Measurements from ENCODE around the gene KRTAP10-3. TPM values are rescaled to one million over a fixed set of nuclear protein-coding genes. Genes with fewer than 3 reads are reported as not detected.
"Not testable (repeated sequence)": the region's sequence is repeated elsewhere in the genome, so short reads cannot be mapped to it uniquely, and the experiment has no call there.

The KRTAP10-3 gene
- total RNA-seq, 6 donors from 2014 or later: not detected

DNA sequence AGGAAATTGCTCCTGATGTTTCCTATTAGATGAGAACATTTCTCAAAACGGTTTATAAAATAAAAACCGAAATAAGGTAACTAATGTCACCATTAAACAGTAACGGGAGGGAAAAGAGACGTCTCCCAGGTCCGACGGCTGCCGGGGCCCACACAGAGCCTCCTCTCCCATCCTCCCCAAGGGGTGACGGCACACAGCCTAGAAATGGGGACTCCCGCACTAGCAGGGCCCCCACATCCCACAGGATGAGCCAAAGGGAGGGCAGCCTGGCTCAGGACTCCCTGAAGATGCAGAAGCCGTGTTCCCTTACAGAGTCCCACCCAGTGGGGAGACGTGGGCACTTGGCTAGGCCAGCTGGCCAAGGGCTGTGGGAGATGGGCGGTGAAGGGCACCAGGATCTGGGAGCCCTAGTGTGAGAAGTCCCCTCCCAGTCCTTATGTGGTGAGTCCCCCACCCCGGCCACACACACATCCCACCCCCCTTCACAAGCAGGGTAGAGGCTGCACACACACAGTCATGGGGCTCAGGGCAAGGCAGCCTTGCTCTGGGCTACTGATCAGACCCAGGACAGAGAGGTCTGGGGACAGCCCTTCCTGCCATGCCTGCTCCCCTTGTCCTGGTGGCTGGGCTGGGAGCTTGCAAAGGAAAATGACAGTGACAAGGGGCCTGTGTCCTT, 3.3 kb downstream of the KRTAP10-3 start:
- DNase-seq (peak in 1 of 2 donors; percentile 49), ATAC-seq (ENCODE audit: low FRiP score in 2 of 2) (no peak)
- Histone ChIP-seq H3K27ac (no peak overlapping the region), H3K9me3 (no peaks in the 10 kb centered on the region), H3K4me3 (no peak overlapping the region), H3K27me3 (no peaks in the 10 kb centered on the region), H3K4me1 (no peaks in the 10 kb centered on the region), H3K36me3 (no peaks in the 10 kb centered on the region)
- TF ChIP-seq POLR2AphosphoS5 (IDR thresholded peaks at IDR 0.05) (no peak), EP300 (IDR thresholded peaks at IDR 0.05) (no peak), POLR2A (IDR thresholded peaks at IDR 0.05) (no peak)
- TF ChIP-seq, protein P1, sequence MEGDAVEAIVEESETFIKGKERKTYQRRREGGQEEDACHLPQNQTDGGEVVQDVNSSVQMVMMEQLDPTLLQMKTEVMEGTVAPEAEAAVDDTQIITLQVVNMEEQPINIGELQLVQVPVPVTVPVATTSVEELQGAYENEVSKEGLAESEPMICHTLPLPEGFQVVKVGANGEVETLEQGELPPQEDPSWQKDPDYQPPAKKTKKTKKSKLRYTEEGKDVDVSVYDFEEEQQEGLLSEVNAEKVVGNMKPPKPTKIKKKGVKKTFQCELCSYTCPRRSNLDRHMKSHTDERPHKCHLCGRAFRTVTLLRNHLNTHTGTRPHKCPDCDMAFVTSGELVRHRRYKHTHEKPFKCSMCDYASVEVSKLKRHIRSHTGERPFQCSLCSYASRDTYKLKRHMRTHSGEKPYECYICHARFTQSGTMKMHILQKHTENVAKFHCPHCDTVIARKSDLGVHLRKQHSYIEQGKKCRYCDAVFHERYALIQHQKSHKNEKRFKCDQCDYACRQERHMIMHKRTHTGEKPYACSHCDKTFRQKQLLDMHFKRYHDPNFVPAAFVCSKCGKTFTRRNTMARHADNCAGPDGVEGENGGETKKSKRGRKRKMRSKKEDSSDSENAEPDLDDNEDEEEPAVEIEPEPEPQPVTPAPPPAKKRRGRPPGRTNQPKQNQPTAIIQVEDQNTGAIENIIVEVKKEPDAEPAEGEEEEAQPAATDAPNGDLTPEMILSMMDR (IDR thresholded peaks at IDR 0.05): no peak
- 81 to 82% methylated on average over 13 of the region's 13 CpGs for WGBS, 2 donors

DNA sequence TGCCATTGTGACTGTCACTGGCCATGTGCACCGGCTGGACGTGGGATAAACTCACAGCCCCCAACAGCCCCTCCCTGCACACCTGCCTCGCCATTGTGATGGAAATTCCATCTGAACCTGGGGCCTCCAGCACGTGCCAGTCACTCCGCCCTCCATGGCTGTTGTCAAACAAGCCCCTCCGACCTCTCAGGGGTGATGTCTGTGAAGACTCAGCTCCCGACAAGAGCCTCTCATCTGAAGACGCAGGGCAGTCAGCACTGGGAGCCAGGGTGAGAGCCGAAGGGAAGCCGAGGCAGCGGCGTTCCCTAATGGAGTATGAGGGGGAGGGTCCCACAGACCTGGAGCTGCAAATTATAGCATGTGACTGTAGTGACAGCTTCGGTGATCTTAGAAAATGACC, 5.9 kb downstream of the KRTAP10-3 start:
- TF ChIP-seq POLR2A (IDR thresholded peaks at IDR 0.05): no peak
- TF ChIP-seq, protein P1 (IDR thresholded peaks at IDR 0.05): no peak
- TF ChIP-seq EP300 (IDR thresholded peaks at IDR 0.05): no peak
- no peak for TF ChIP-seq POLR2AphosphoS5 (IDR thresholded peaks at IDR 0.05)
- DNase-seq: no peak
- 83 to 86% methylated on average over 13 of the region's 13 CpGs for WGBS, 2 donors
- no peaks in the 10 kb centered on the region for H3K36me3 ChIP-seq
- H3K4me1 ChIP-seq: peaks cover 0 to 5% (median 2%) of the 10 kb centered on the region in 4 donors
- ATAC-seq (ENCODE audit: low FRiP score in 2 of 2): no peak
- no peaks in the 10 kb centered on the region for H3K27me3 ChIP-seq
- H3K27ac ChIP-seq: no peak overlapping the region
- H3K9me3 ChIP-seq: no peaks in the 10 kb centered on the region
- no peak overlapping the region for H3K4me3 ChIP-seq

DNA sequence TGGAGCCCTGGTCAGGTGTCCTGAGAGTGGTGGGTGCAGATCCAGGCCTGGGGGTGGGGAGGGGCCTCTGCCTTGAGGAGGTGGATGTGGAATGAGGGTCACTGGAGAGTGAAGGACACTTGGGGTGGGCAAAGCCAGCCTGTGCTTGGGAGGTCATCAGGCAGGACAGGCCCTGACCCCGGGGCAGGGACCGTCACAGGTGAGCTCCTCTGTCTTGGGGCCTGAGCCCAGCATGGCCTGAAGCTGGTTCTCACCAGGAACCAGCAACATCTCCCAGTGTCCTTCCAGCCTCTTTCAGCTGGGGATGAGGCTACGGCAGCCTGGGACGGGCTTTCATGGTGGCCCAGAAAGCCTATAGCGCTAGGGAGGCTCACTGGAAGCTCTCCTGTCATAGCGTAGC, 6.5 kb downstream of the KRTAP10-3 start:
- no peaks in the 10 kb centered on the region for H3K27me3 ChIP-seq
- H3K27ac ChIP-seq: no peak overlapping the region
- ATAC-seq (ENCODE audit: low FRiP score in 2 of 2) (no peak), DNase-seq (no peak)
- no peaks in the 10 kb centered on the region for H3K9me3 ChIP-seq
- no peak for TF ChIP-seq POLR2AphosphoS5 (IDR thresholded peaks at IDR 0.05)
- H3K4me3 ChIP-seq: no peak overlapping the region
- 92 to 97% methylated on average over 2 to 6 of the region's 6 CpGs for WGBS, 2 donors
- peaks cover 0 to 5% (median 2%) of the 10 kb centered on the region in 4 donors for H3K4me1 ChIP-seq
- H3K36me3 ChIP-seq: no peaks in the 10 kb centered on the region

DNA sequence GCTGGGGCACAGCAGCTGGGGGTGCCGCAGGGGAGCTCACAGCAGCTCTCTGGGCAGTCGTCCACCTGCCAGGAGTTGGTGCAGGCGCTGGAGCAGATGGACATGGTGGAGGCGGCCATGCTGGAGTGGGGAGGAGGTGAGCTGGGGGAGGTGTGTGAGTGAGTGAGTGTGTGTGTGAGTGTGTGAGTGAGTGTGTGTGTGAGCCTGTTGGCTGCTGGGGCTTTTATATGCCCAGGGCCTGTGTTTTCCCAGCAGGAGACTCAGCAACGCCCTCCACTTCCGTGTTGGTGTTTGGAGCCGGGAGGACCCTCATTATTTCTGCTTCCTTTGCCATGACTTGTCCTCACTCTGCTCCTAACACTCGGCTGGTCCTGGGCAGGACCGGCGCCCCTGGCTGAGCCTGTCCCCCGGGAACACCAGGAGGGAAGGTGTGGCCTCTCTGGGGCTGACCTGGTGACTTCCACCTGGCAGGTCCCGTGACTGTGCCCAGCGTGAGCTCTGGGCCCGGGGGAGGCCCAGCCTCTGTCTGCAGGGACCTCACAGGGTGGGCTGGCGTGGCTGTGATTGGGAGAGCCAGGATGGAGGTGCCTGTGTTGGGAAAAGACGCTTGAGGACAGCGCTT, 7.1 kb downstream of the KRTAP10-3 start, which contains the start of gene KRTAP10-2:
KRTAP10-2 (minus strand) TSS at position 166 of the 622 bp plus-strand sequence; CDS start at position 119, 47 bp downstream.
- WGBS, 2 donors: 55 to 82% methylated on average over 8 to 17 of the region's 17 CpGs
- TF ChIP-seq POLR2AphosphoS5 (IDR thresholded peaks at IDR 0.05) (no peak), EP300 (IDR thresholded peaks at IDR 0.05) (no peak), POLR2A (IDR thresholded peaks at IDR 0.05) (no peak)
- TF ChIP-seq, protein P1 (IDR thresholded peaks at IDR 0.05): no peak

GRCh38 chr21:44550807-44551206, 7.8 kb downstream of the KRTAP10-3 start:
- H3K4me1 ChIP-seq: peaks cover 0 to 5% (median 2%) of the 10 kb centered on the region in 4 donors
- H3K27ac ChIP-seq: no peak overlapping the region
- TF ChIP-seq POLR2AphosphoS5 (IDR thresholded peaks at IDR 0.05) (no peak), POLR2A (IDR thresholded peaks at IDR 0.05) (no peak), EP300 (IDR thresholded peaks at IDR 0.05) (no peak)
- TF ChIP-seq, protein P1 (IDR thresholded peaks at IDR 0.05): no peak
- ATAC-seq (ENCODE audit: low FRiP score in 2 of 2) (no peak), DNase-seq (peak in 1 of 2 donors; percentile 56)
- WGBS, 2 donors: 77% methylated on average over 6 of the region's 10 CpGs
- H3K4me3 ChIP-seq: no peak overlapping the region
- no peaks in the 10 kb centered on the region for H3K36me3 ChIP-seq
- no peaks in the 10 kb centered on the region for H3K27me3 ChIP-seq
- peaks cover 0 to 8% (median 4%) of the 10 kb centered on the region in 4 donors for H3K9me3 ChIP-seq

More for the DNA sequence above, 7.1 kb downstream of the KRTAP10-3 start, which contains the start of gene KRTAP10-2:
- H3K27ac ChIP-seq: no peak within 1 kb of the TSS
- H3K36me3 ChIP-seq: no peaks in the 10 kb centered on the region
- H3K27me3 ChIP-seq: no peaks in the 10 kb centered on the region
- peaks cover 0 to 5% (median 1%) of the 10 kb centered on the region in 4 donors for H3K9me3 ChIP-seq
- ATAC-seq (ENCODE audit: low FRiP score in 2 of 2) (no peak), DNase-seq (no peak)
- peaks cover 0 to 5% (median 2%) of the 10 kb centered on the region in 4 donors for H3K4me1 ChIP-seq
- H3K4me3 ChIP-seq: no peak within 1 kb of the TSS

DNA sequence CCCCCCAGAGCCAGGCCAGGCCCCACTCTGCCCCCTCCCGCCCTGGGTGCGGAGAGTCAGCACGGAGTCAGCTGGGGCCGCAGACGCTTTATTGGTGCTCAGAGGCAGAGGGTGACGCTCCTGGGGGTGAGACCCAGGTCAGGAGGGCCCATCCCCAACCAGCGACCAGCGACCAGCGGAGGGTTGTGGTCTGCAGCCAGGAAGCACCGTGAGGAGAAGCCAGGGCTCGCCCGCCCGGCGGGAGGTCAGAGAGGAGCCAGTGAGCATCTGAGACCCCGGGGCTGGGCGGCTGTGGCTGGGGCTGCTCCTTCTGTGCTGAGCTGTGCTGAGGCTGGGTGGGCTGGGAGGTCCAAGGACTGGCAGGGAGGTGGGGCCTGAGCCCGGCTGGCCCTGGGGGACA, 8.3 kb downstream of the KRTAP10-3 start:
- H3K36me3 ChIP-seq, H3K27me3 ChIP-seq, H3K27ac ChIP-seq, H3K4me3 ChIP-seq, H3K9me3 ChIP-seq, H3K4me1 ChIP-seq: not testable (repeated sequence)
- 57% methylated on average over 3 to 16 of the region's 17 CpGs for whole genome bisulfite sequencing, 2 donors
- peak in 1 of 2 donors; percentile 75 for DNase-seq
- ATAC-seq (ENCODE audit: low FRiP score in 2 of 2): peak; percentile 36 to 54
